Stimulated activated effector memory CD8-positive, alpha-beta T cell treated with anti-CD3 and anti-CD28 coated beads, Interleukin-12 subunit alpha, Interleukin-12 subunit beta, amount 100 ng/mL, for 72 hours (primary cell): ENCODE data around the gene HECTD2.

Experiments used
- ATAC-seq: fragments of 150-1000 bp; cut with Tn5 transposase; 2 replicates; pipeline ENCODE4 v1.10.0; 2021
- DNase-seq, 2 donors: peaks; one replicate each; pipeline ENCODE4 v3.0.0; 2021 to 2022; ENCODE audit warnings: low spot score in 2 of 2
- H3K27ac Mint-ChIP-seq: one replicate; pipeline ENCODE4 v1.8.0; 2022; ENCODE audit warnings: mild to moderate bottlenecking, mixed read lengths
- H3K36me3 Mint-ChIP-seq: one replicate; pipeline ENCODE4 v1.8.0; 2022; ENCODE audit warnings: mild to moderate bottlenecking, mixed read lengths
- H3K4me1 Mint-ChIP-seq: one replicate; pipeline ENCODE4 v1.8.0; 2022; ENCODE audit warnings: mixed read lengths
- H3K4me3 Mint-ChIP-seq: one replicate; pipeline ENCODE4 v1.8.0; 2022; ENCODE audit warnings: mild to moderate bottlenecking, mixed read lengths
- H3K9me3 Mint-ChIP-seq: one replicate; pipeline ENCODE4 v1.8.0; 2022; ENCODE audit warnings: mixed read lengths

HECTD2 gene

GRCh38 chr10:91487911-91488582 is 77.9 kb downstream of the HECTD2 start:
- H3K4me3 Mint-ChIP-seq: no peak overlapping the region
- peaks cover 7% of the 10 kb centered on the region for H3K36me3 Mint-ChIP-seq
- no peak overlapping the region for H3K27ac Mint-ChIP-seq

GRCh38 chr10:91493313-91493712 is 83.2 kb downstream of the HECTD2 start:
- DNase-seq (no peak), ATAC-seq (no peak)
- no peak overlapping the region for H3K27ac Mint-ChIP-seq
- no peak overlapping the region for H3K4me3 Mint-ChIP-seq
- H3K4me1 Mint-ChIP-seq: no peaks in the 10 kb centered on the region
- no peaks in the 10 kb centered on the region for H3K9me3 Mint-ChIP-seq
- no peaks in the 10 kb centered on the region for H3K36me3 Mint-ChIP-seq

More at GRCh38 chr10:91487911-91488582, 77.9 kb downstream of the HECTD2 start:
- Mint-ChIP-seq H3K9me3 (no peaks in the 10 kb centered on the region), H3K4me1 (no peaks in the 10 kb centered on the region)
- DNase-seq (no peak), ATAC-seq (no peak)

GRCh38 chr10:91495402-91495801 is 85.3 kb downstream of the HECTD2 start:
- H3K4me3 Mint-ChIP-seq: no peak overlapping the region
- no peaks in the 10 kb centered on the region for H3K36me3 Mint-ChIP-seq
- no peak for DNase-seq
- no peak overlapping the region for H3K27ac Mint-ChIP-seq
- no peaks in the 10 kb centered on the region for H3K9me3 Mint-ChIP-seq
- H3K4me1 Mint-ChIP-seq: no peaks in the 10 kb centered on the region
- ATAC-seq: no peak

GRCh38 chr10:91496016-91496415 is 85.9 kb downstream of the HECTD2 start:
- DNase-seq (no peak), ATAC-seq (no peak)
- no peaks in the 10 kb centered on the region for H3K9me3 Mint-ChIP-seq
- H3K27ac Mint-ChIP-seq: no peak overlapping the region
- no peaks in the 10 kb centered on the region for H3K4me1 Mint-ChIP-seq
- H3K36me3 Mint-ChIP-seq: no peaks in the 10 kb centered on the region
- no peak overlapping the region for H3K4me3 Mint-ChIP-seq

- DNase-seq (no peak), ATAC-seq (peak; percentile 84)
- Mint-ChIP-seq H3K4me1 (no peaks in the 10 kb centered on the region), H3K36me3 (no peaks in the 10 kb centered on the region), H3K27ac (no peak overlapping the region), H3K4me3 (no peak overlapping the region), H3K9me3 (no peaks in the 10 kb centered on the region)
These were observed 101.6 kb downstream of the HECTD2 start for GRCh38 chr10:91511549-91512330.

GRCh38 chr10:91512458-91512857 is 102.3 kb downstream of the HECTD2 start:
- H3K36me3 Mint-ChIP-seq: no peaks in the 10 kb centered on the region
- no peak for ATAC-seq
- no peak for DNase-seq
- no peak overlapping the region for H3K27ac Mint-ChIP-seq
- no peak overlapping the region for H3K4me3 Mint-ChIP-seq
- no peaks in the 10 kb centered on the region for H3K9me3 Mint-ChIP-seq
- H3K4me1 Mint-ChIP-seq: no peaks in the 10 kb centered on the region

- Mint-ChIP-seq H3K9me3 (no peaks in the 10 kb centered on the region), H3K4me3 (no peak overlapping the region), H3K36me3 (no peaks in the 10 kb centered on the region), H3K27ac (no peak overlapping the region), H3K4me1 (no peaks in the 10 kb centered on the region)
- DNase-seq (no peak), ATAC-seq (no peak)
These were observed 103.7 kb downstream of the HECTD2 start for GRCh38 chr10:91513598-91514424.

GRCh38 chr10:91514787-91515186 is 104.6 kb downstream of the HECTD2 start:
- no peaks in the 10 kb centered on the region for H3K9me3 Mint-ChIP-seq
- no peak overlapping the region for H3K27ac Mint-ChIP-seq
- H3K4me1 Mint-ChIP-seq: no peaks in the 10 kb centered on the region
- no peak for DNase-seq
- no peak for ATAC-seq
- H3K4me3 Mint-ChIP-seq: no peak overlapping the region
- no peaks in the 10 kb centered on the region for H3K36me3 Mint-ChIP-seq

GRCh38 chr10:91517394-91517793 is 107.2 kb downstream of the HECTD2 start:
- Mint-ChIP-seq H3K4me1 (no peaks in the 10 kb centered on the region), H3K36me3 (no peaks in the 10 kb centered on the region), H3K9me3 (no peaks in the 10 kb centered on the region)

GRCh38 chr10:91519899-91520514 is 109.9 kb downstream of the HECTD2 start:
- DNase-seq (no peak), ATAC-seq (no peak)
- H3K36me3 Mint-ChIP-seq: no peaks in the 10 kb centered on the region
- H3K27ac Mint-ChIP-seq: no peak overlapping the region
- H3K4me1 Mint-ChIP-seq: no peaks in the 10 kb centered on the region
- H3K9me3 Mint-ChIP-seq: no peaks in the 10 kb centered on the region
- H3K4me3 Mint-ChIP-seq: no peak overlapping the region

More at GRCh38 chr10:91517394-91517793, 107.2 kb downstream of the HECTD2 start:
- DNase-seq (no peak), ATAC-seq (no peak)
- Mint-ChIP-seq H3K4me3 (no peak overlapping the region), H3K27ac (no peak overlapping the region)

- no peak for DNase-seq
These were observed 110.5 kb downstream of the HECTD2 start for GRCh38 chr10:91520661-91521060.

GRCh38 chr10:91521439-91521838 is 111.3 kb downstream of the HECTD2 start:
- DNase-seq (no peak), ATAC-seq (no peak)
- Mint-ChIP-seq H3K36me3 (no peaks in the 10 kb centered on the region), H3K4me3 (no peak overlapping the region), H3K27ac (no peak overlapping the region), H3K9me3 (no peaks in the 10 kb centered on the region), H3K4me1 (no peaks in the 10 kb centered on the region)

More at GRCh38 chr10:91520661-91521060, 110.5 kb downstream of the HECTD2 start:
- ATAC-seq: no peak
- no peaks in the 10 kb centered on the region for H3K36me3 Mint-ChIP-seq
- no peak overlapping the region for H3K4me3 Mint-ChIP-seq
- H3K4me1 Mint-ChIP-seq: no peaks in the 10 kb centered on the region
- H3K9me3 Mint-ChIP-seq: no peaks in the 10 kb centered on the region
- H3K27ac Mint-ChIP-seq: no peak overlapping the region

GRCh38 chr10:91525896-91526712 is 116.0 kb downstream of the HECTD2 start:
- Mint-ChIP-seq H3K4me1 (no peaks in the 10 kb centered on the region), H3K9me3 (no peaks in the 10 kb centered on the region), H3K36me3 (no peaks in the 10 kb centered on the region), H3K4me3 (no peak overlapping the region), H3K27ac (no peak overlapping the region)
- ATAC-seq: peak; percentile 7
- DNase-seq: no peak

GRCh38 chr10:91528080-91528479 is 117.9 kb downstream of the HECTD2 start:
- H3K36me3 Mint-ChIP-seq: no peaks in the 10 kb centered on the region
- no peaks in the 10 kb centered on the region for H3K9me3 Mint-ChIP-seq
- no peak for DNase-seq
- ATAC-seq: no peak
- no peaks in the 10 kb centered on the region for H3K4me1 Mint-ChIP-seq
- H3K27ac Mint-ChIP-seq: no peak overlapping the region
- H3K4me3 Mint-ChIP-seq: no peak overlapping the region
